Neural cell (in vitro differentiated cells): ENCODE data around the gene PIGM.

Experiments
- EP300 ChIP-seq: fragments of 450-650 bp; conservative IDR thresholded peaks from 2 replicates; pipeline ENCODE4 v1.6.1; 2014; ENCODE audit warnings: antibody characterized with exemption, mild to moderate bottlenecking, moderate library complexity; ENCODE audit not compliant: poor library complexity, severe bottlenecking
- EZH2 ChIP-seq: fragments of 200-600, 300-800 bp; shearing (Covaris generic), sonication (generic); IDR thresholded peaks from 2 replicates; pipeline ENCODE4 v1.6.1; 2014; ENCODE audit warnings: antibody characterized with exemption, low read length, borderline replicate concordance, mild to moderate bottlenecking; ENCODE audit not compliant: insufficient read depth, poor library complexity, severe bottlenecking
- MXI1 ChIP-seq: fragments of 450-650 bp; conservative IDR thresholded peaks from 2 replicates; pipeline ENCODE4 v1.6.1; 2014; ENCODE audit warnings: antibody characterized with exemption, mild to moderate bottlenecking; ENCODE audit not compliant: poor library complexity, severe bottlenecking
- TF ChIP-seq, protein P1 (sequence below): fragments of 450-650 bp; IDR thresholded peaks from 2 replicates; pipeline ENCODE4 v1.5.1; 2014; ENCODE audit warnings: antibody characterized with exemption, mild to moderate bottlenecking, moderate library complexity; ENCODE audit not compliant: poor library complexity, severe bottlenecking
- TF ChIP-seq, protein P2 (sequence below): IDR thresholded peaks from 2 replicates; pipeline ENCODE4 v1.6.1; 2012; ENCODE audit warnings: borderline replicate concordance

DNA sequence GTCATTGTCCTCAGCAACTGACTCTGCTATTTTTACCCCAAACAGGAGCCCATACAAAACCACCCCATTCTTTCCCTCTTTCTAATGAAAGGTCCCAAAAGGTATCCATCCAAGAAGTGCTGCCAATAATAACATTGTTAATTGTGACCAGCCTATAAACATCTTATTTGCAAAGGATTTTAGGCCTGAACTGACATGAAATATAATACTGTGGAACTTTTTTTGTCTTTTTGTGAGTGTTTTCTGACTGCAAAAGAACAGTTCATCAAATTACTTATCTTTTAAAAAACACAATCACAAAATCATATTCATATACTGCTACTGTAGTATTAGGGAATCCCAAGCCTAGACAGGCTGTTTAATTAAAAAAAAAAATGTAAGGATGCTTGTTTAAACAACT is 3.4 kb downstream of the PIGM start:
- TF ChIP-seq, protein P1, sequence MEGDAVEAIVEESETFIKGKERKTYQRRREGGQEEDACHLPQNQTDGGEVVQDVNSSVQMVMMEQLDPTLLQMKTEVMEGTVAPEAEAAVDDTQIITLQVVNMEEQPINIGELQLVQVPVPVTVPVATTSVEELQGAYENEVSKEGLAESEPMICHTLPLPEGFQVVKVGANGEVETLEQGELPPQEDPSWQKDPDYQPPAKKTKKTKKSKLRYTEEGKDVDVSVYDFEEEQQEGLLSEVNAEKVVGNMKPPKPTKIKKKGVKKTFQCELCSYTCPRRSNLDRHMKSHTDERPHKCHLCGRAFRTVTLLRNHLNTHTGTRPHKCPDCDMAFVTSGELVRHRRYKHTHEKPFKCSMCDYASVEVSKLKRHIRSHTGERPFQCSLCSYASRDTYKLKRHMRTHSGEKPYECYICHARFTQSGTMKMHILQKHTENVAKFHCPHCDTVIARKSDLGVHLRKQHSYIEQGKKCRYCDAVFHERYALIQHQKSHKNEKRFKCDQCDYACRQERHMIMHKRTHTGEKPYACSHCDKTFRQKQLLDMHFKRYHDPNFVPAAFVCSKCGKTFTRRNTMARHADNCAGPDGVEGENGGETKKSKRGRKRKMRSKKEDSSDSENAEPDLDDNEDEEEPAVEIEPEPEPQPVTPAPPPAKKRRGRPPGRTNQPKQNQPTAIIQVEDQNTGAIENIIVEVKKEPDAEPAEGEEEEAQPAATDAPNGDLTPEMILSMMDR = no peak
- TF ChIP-seq, protein P2, sequence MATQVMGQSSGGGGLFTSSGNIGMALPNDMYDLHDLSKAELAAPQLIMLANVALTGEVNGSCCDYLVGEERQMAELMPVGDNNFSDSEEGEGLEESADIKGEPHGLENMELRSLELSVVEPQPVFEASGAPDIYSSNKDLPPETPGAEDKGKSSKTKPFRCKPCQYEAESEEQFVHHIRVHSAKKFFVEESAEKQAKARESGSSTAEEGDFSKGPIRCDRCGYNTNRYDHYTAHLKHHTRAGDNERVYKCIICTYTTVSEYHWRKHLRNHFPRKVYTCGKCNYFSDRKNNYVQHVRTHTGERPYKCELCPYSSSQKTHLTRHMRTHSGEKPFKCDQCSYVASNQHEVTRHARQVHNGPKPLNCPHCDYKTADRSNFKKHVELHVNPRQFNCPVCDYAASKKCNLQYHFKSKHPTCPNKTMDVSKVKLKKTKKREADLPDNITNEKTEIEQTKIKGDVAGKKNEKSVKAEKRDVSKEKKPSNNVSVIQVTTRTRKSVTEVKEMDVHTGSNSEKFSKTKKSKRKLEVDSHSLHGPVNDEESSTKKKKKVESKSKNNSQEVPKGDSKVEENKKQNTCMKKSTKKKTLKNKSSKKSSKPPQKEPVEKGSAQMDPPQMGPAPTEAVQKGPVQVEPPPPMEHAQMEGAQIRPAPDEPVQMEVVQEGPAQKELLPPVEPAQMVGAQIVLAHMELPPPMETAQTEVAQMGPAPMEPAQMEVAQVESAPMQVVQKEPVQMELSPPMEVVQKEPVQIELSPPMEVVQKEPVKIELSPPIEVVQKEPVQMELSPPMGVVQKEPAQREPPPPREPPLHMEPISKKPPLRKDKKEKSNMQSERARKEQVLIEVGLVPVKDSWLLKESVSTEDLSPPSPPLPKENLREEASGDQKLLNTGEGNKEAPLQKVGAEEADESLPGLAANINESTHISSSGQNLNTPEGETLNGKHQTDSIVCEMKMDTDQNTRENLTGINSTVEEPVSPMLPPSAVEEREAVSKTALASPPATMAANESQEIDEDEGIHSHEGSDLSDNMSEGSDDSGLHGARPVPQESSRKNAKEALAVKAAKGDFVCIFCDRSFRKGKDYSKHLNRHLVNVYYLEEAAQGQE = no peak
- no peak for TF ChIP-seq EZH2
- TF ChIP-seq EP300 = no peak
- no peak for TF ChIP-seq MXI1
